GM21367 (cell line): ENCODE measurements around the gene ZSWIM7.
"Not testable (repeated sequence)": the region's sequence is repeated elsewhere in the genome, so short reads cannot be mapped to it uniquely, and the experiment has no call there.

Experiments used
- ATAC-seq: cut with Tn5 transposase; IDR thresholded peaks from one replicate; pipeline ENCODE4 v1.9.1; 2021; ENCODE audit not compliant: unreplicated experiment

Gene ZSWIM7

DNA sequence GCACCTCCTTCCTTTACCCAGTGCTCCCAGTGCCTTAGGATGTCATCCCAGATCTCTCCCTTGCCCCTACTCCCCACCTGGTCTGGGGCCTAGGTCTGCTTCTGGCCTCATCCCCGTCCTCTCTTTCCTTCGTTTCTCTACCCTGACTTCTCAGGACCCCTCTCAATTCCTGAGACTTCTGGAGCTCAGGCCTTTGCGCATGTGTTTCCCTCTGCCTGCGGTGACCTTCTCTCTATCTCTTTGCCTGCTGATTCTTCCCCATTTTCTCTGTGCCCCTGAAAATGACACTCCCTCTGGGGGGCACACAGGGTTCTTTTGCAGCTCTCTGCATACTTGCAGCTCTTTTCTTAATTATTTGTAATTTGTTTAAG is 41.0 kb downstream of the ZSWIM7 start:
- no peak for ATAC-seq

DNA sequence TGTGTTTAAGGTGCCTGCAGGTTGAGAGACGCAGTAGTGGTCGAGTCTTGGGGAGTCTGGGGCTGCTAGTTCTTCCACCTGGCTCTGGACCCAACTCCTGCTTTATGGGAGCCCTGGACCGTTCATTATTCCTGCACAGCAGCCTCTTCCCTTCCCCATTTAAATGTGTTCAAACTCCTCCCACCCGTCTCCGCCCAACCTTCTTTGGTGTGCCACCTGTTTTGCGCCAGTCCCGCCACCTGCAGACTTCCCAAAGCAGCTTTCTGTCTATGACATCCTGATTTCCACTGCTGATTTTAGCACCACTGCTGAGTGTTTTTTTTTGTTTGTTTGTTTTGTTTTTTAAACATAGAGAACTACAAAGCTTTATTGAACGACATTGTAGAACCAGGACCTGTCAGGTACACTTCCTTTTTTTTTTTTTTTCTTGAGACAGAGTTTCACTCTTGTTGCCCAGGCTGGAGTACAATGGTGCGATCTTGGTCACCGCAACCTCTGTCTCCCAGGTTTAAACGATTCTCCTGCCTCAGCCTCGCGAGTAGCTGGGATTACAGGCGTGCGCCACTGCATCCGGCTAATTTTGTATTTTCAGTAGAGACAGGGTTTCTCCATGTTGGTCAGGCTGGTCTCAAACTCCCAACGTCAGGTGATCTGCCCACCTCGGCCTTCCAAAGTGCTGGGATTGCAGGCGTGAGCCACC is 41.7 kb downstream of the ZSWIM7 start:
- ATAC-seq: no peak

DNA sequence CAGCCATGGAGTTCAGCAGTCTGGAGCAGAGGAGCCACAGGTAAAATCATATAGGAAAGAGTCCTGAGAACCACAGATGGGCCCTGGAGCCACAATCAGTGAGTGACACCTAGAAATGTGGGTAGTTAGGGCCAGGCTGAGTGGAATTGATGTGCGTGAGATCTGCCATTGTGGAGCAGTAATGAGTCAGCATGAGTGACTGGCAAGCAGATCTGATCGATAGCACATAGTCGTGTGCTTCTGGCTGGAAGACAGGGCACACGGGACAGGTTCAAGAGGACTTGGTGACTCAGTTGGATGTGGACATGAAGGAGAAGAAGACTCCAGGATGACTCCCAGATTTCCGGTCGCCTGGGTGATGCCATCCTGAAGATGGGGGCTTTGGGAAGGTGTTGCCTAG is 42.3 kb downstream of the ZSWIM7 start:
- ATAC-seq: no peak

- ATAC-seq: no peak
Measured at GRCh38 chr17:15955793-15956541, 43.5 kb downstream of the ZSWIM7 start.

DNA sequence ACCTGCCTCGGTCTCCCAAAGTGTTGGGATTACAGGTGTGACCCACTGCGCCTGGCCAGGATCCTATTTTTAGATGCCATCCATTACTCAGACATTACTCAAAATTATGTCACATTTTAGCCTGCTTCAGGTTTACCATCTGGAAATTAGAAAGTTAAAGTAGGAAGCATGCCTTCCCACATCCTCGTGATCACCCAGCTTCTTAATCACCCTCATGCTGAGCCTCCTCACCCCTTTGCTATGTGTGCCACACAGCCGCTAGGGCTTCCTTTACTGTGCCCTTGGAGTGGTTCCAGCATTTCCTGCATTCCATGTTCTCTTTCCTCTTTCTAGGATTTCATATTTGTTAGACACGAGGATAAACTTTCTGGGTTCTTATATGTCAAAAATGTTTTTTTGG is 45.3 kb downstream of the ZSWIM7 start:
- ATAC-seq: no peak

DNA sequence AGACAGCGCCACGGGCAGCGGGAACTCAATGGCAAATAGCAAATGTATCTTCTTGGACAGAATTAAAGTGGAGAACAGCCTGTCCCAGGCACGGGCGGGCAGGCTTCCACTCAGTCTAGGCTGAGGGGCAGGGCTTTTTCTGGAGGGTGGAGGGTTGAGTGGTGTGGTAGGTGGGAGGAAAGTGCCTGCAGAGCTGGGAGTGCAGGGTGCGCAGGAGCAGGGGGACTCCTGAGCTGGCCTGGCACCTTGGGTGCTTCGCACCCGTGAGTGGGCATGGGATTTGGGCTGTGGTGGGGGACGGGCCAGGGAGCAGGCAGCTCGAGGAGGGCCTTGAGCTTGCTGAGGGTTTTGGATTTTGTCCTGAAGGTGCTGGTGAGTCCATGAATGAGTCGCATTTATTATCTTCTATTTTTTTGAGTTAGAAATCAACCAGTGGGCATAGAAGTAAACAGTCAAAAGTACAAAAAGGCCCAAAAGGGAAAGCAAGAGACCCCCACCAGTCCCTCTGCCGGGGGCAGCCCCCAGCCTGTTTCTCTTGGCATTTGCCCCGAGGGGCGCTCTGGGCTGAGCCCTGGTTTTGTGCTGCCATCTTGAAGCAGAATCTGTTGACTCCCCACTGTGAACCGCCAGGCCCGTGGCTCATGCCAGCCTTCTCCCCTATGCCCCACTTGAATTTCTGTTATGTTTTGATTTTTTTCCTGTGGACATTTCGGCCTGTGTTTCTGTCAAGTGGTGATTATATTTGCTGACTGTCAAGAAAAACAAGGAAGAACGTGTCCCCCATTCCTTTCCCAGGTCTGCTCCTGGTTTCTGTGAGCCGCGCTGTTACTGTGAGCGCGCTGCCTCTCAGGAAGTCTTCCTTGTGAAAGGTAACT is 46.4 kb downstream of the ZSWIM7 start:
- ATAC-seq: no peak

DNA sequence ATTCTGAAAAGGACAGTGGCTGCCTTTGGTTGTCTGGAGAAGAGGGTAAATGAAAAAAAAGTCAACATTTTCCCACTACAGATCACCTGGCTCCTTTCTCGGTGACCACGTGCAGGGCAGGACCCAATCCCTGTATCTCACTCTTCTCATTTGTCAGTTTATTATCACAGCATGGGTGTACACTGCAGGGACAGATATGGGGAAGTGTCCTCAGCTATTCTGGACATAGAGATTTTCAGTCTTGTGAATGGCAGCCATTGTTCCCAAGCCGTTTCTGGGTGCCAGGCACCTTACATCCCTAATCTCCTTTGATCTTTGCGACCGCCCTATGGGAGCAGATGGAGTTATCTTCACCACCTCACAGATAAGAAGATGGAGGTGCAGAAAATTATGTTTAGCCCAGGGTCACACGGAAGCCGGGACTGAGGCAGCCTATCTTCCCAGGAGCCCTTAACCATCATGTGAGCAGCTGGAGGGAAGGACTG is 47.4 kb downstream of the ZSWIM7 start:
- ATAC-seq: no peak

DNA sequence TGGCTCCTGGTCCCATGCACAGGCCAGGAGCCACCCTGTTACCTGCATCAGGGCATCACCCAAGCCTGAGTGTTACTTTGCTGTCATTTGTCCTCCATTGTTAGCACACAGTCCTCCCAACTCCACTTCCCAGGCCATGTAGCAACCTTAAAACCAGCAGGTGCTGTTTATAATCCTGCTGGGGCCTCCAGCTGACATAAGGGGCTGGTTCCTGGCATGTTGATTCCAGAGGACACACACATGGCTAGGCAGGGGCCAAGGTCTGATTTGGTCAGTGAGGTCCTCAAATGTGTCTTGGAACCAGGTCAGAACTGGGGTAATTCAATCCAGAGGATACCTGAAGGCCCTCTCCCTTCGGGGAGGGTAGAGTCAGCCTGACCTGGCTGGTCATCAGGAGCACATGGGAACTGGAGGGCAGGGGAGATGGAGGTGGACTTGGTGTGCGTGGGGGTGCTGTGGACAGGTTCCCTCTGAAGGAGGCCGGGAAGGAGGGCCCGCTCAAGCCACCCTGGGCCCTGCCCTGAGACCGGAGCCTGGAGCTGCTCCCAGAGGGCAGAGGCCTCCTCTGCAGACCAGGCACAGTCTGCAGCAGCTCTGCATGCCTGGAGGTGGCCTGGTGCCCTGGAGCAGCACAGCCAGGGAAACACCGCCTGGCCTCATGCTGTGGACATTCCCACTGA is 48.0 kb downstream of the ZSWIM7 start:
- no peak for ATAC-seq

DNA sequence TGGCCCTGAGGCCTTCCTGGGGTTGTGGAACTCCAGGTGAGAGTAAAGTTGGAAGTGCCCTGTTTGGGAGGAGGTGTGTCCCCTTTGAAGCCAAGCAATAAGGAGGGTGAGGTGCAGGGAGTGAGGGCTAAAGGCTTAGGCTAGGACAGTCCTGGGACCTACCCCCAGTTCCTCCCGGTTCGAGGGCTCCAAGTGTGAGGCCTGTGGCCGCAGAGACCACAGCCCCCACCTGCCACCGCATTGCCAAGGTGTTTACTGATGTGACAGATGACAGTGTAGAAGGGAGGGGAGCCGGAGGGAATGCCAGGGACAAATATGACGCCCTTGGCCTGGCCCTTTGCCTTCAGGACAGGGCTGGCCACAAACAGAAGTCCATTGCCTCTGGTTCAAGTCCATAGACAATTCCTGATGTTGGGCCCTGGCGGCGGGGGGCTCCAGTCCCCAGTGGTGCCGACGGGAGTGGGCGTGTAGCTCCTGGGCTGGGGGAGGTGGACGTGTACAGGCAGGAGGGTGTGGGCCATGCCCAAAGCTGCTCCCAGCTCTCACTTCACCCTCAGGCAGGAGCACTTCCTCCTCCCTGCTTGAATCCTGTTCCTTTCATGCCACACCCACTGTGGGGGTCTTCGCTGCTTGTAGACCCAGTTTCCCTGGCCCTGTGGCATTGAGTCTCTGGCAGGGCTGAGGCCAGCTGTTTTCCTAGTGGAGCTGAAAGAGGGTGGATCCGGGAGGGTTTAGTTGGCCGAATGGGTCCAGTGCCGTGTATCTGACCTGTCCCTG is 51.3 kb downstream of the ZSWIM7 start:
- ATAC-seq: no peak

GRCh38 chr17:15947271-15947670 is 52.2 kb downstream of the ZSWIM7 start:
- no peak for ATAC-seq

DNA sequence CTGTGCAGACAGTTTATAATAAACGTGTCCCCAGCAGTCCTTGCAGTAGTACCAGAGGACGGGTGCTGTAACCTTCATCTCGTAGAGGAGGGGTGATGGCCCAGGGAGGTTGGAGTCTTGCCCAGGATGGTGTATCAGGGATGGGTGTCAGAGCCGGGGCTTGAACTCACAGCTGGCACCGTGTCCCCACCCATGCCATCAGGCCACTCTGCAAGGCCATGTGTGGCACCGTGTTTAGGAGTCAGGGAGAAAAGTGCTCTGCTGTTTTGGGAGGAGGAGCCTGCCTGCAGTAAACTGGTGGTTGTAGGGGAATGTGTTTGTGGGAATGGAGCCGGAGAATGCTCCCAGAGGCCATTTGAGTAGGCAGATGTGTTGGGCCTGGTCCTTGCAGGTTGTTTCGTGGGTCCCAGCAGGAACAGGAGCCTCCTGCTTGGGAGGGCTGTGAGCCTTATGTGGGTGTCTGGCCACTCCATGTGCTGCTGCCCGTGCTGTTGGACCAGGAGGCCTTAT is 52.8 kb downstream of the ZSWIM7 start:
- ATAC-seq: no peak

GRCh38 chr17:15945527-15946191 is 53.8 kb downstream of the ZSWIM7 start:
- ATAC-seq: no peak

DNA sequence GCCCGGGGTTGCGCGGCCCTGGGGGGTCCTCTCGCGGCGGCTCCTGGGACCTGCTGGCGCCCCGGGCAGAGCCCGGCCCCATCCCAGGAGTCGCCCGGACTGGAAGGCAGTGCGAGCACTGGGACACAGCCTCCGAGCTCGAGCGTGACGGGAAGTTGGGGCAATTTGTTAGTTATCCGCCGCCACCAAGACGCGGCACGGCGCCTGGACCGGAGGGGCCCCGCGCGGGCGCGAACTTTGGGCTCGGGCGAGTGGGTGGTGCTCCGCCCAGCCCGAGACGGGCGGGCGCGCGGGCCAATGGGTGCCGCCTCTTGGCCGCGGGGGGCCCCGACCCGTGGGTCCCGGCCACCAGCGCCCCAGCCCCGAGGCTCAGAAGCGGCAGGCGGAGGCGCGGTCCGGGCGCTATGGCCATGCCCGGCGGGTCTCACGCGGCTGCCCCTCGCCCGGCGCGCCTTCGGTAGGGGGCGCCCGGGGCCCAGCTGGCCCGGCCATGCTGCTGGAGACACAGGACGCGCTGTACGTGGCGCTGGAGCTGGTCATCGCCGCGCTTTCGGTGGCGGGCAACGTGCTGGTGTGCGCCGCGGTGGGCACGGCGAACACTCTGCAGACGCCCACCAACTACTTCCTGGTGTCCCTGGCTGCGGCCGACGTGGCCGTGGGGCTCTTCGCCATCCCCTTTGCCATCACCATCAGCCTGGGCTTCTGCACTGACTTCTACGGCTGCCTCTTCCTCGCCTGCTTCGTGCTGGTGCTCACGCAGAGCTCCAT is 54.6 kb downstream of the ZSWIM7 start, which contains the start of gene ADORA2B:
Gene ADORA2B (plus strand): TSS at position 372 of the 768 bp plus-strand sequence. CDS start 119 bp downstream, at position 491.
- no peak for ATAC-seq

DNA sequence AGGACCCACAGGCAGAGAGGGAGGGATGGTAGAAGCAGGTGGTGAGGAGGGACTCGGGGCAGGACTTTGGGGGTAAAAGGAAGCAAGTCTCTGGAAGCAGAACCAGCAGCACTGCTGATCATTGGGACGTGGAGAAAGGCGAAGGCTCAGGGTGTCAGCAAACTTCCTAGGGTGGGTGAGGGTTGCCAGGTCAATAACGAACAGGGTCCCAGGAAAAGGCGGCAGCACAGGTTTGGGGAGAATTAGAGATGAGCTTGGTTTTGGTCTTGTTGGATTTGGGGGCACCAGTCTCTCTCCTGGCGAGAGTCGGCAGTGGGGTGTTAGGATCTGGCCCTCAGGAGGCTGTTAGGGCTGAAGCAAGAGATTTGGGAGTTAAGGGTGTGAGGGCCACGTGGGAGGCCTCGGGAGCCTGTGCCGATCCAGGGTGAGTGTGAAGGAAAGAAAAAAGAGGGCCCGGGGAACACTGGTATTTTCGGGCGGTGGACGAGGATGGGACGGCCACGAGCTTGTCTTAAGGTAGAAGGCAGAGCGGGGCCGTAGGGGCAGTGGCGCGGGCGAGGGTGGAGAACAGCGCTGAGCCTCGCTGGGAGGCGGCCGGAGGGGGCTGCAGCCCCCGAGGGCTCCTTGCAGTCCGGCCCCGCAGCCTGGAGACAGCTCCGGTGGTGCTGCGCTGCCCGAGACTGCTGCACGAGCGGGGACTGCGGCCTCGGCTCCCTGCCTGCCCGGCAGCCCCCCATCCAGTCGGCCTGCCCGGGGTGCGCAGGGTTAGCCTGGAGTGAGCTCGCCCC is 55.3 kb downstream of the ZSWIM7 start:
- no peak for ATAC-seq

DNA sequence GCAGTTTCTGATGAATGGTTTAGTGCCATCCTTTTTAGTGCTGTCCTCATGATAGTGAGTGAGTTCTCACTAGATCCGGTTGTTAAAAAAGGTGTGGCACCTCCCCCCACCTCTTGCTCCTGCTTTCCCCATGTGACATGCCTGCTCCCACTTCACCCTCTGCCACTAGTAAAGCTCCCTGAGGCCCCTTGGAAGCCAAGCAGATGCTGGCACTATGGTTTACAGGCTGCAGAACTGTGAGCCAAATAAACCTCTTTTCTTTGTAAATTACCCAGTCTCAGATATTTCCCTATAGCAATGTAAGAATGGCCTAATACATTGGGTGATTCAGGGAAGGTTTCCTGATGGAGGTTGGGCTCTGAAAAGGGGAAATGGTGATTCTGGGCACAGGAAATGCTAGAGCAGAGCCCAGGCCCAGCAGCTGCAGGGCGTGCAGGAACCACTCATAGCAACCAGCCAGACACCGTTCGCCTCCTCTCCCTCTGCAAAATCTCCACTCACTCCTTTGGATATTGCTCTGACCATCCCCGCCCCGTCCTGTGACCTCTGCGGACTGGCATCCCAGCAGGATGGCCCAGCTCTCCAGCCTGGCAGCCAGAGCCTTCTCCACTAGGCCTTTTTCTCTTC is 57.2 kb downstream of the ZSWIM7 start:
- ATAC-seq: no peak

GRCh38 chr17:15941781-15942180 is 57.7 kb downstream of the ZSWIM7 start:
- ATAC-seq: no peak

DNA sequence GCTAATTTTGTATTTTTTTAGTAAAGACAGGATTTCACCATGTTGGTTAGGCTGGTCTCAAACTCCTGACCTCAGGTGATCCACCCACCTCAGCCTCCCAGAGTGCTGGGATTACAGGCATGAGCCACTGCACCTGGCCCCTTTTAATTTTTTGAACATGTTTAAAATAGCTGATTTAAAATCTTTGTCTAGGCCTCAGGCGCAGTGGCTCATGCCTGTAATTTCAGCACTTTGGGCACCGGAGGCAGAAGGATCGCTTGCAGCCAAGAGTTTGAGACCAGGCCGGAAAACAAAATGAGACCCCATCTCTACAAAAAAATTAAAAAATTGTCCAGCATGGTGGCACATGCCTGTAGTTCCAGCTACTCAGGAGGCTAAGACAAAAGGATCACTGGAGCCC is 63.0 kb downstream of the ZSWIM7 start:
- ATAC-seq: not testable (repeated sequence)
